ENCODE measurements around the gene B3GAT1. TPM values are rescaled to one million over a fixed set of nuclear protein-coding genes. Genes with fewer than 3 reads are reported as not detected.
"Not testable (repeated sequence)": the region's sequence is repeated elsewhere in the genome, so short reads cannot be mapped to it uniquely, and the experiment has no call there.

Gene B3GAT1
- total RNA-seq, 1 experiment from 2014 or later = not detected

- DNase-seq (ENCODE audit: low read depth) = no peak
Measured at GRCh38 chr11:134357545-134357839, 54.5 kb downstream of the B3GAT1 start.

DNA sequence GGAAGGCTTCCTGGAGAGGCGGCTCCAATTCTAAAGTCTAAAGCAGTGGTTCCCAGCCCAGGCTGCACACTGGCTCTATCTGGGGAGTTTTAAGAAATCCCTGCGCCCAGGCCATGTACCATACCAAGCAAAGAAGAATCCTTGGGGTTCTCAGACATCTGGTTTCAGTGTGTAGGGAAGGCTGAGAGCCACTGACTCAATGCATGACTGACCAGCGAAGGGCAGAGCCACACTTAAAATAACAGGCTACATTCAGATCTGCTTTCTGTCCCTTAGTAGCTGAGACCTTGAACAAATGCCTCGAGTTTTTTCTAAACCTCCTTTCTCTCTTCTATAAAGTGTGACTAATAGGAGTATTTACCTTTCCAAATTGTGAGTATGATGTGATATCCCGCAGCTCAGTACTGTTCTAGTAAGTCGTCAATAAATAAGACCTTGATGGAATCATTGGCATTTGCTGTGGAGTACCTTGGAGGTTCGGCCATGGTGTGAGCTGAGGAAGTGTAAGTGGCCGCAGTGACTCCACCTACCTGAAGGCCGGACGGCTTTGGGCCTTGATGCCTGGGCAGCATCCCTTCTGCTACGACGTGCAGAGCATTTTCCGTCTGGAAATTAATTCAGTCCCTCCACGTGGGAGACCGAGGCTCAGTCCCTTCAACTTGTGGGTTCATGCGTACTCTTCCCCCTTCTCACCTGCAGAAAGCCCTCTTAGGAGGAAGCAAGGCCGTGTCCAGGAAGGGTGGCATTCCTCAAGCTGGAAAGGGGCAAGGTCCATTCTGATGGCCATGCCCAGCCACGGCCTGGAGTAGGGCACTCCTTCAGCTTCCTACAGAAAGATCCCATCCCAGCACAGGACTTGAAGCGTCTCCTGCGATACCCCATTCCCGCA lies 55.1 kb downstream of the B3GAT1 start:
- DNase-seq (ENCODE audit: low read depth) = no peak

- DNase-seq (ENCODE audit: low read depth) = no peak
Measured at GRCh38 chr11:134355656-134356055, 56.4 kb downstream of the B3GAT1 start.

GRCh38 chr11:134355136-134355535 lies 56.9 kb downstream of the B3GAT1 start:
- DNase-seq (ENCODE audit: low read depth) = no peak

GRCh38 chr11:134352111-134352510 lies 59.9 kb downstream of the B3GAT1 start:
- DNase-seq (ENCODE audit: low read depth) = no peak

GRCh38 chr11:134350381-134350780 lies 61.7 kb downstream of the B3GAT1 start:
- DNase-seq (ENCODE audit: low read depth) = no peak

GRCh38 chr11:134349802-134350355 lies 62.2 kb downstream of the B3GAT1 start:
- DNase-seq (ENCODE audit: low read depth) = no peak

DNA sequence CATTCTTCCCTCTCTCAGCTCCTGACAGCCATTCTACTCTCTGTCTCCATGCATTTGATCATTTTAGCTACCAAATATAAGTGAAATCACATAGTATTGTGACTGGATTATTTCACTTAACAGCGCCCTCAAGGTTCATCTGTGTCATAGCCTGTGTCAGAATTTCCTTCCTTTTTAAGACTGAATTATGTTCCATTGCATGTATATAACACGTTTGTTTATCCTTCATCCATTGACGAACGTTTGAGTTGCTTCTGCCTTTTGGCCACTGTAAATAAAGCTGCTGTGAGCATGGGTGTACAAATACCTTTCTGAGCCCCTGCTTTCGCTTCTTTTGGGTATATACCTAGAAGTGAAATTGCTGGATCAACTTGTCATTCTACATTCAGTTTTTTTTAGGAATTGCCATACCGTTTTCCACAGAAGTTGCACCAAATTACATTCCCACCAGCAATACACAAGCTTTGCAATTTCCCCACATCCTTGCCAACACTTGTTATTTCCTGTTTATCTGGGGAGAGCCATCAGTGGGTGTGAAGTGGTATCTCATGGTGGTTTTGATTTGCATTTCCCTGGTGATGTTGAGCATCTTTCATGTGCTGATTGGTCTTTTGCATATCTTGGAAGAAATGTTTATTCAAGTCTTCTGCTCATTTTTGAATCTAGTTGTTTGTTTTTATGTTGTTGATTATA lies 62.8 kb downstream of the B3GAT1 start:
- no peak for DNase-seq (ENCODE audit: low read depth)

DNA sequence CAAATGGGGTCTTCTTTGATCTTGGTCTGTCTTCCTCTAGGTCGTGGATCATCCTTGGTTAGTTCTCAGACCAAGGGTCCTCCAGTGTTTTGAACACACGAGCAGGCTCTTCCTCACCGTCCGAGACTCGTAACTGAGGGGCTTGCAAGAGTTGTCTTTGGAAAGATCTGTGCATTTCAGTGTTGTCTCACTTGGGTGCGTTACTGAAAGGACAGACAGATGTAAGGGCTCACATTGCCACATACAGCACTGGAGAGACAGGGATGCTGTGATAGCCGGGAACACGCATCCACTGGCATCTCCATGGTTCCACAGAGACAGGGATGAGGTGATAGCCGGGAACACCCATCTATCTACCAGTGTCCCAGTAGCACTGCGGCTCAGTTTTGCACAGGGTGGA lies 64.6 kb downstream of the B3GAT1 start:
- DNase-seq (ENCODE audit: low read depth) = no peak

DNA sequence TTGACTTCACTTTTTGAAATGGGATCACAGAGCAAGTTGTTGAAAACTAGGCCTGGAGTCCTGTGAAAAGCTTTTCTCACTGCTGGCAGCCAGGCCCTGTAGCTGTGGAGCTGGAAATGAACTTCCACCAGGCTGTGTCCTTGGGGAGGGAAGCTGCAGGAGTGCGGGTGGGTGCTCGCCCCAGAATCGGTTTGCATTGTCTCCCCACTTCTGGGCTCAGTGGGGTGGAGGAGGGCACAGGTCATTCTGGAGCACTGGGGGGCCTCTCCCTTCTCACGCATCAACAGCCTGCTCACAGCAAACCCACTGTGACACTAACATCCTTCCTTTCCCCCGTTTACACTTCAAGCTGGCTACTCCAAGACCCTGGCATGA lies 65.1 kb downstream of the B3GAT1 start:
- DNase-seq (ENCODE audit: low read depth) = no peak

- DNase-seq (ENCODE audit: low read depth) = no peak
Measured at GRCh38 chr11:134346101-134346975, 65.7 kb downstream of the B3GAT1 start.

DNA sequence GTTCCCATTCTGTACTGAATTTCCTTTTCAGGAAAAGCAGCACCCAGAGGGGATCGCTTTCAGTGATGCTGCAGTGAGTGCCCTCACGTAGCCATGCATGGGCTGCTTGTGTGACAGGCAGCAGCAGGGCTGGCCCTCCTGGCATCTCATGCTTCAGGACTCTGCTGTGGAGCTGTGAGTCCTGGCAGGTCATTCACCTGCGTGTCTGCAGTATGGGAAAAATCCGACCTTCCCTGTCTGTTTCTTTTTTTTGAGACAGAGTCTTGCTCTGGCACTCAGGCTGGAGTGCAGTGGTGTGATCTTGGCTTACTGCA lies 66.8 kb downstream of the B3GAT1 start:
- no peak for DNase-seq (ENCODE audit: low read depth)

GRCh38 chr11:134344497-134345236 lies 67.4 kb downstream of the B3GAT1 start:
- DNase-seq (ENCODE audit: low read depth) = not testable (repeated sequence)

DNA sequence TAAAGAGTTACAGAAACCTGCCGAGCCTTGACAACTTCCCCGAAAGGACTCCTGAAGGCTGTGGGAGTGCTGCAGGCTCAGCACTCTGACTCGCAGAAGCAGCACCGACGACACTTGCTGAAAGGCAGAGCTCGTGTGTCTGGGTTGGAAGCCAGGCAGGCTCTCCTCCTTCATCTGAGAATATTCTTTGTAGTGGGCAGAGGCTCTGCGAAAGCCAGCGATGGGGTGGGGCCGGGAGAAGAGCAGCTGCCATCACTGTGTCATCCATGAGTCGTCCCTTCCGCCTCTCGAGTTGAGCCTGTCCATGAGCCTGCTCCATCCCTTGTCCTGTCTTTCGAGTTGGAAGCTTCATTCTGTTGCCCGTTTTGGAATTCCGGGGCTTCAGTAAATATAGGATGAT lies 68.4 kb downstream of the B3GAT1 start:
- peak; percentile 1 for DNase-seq (ENCODE audit: low read depth)

GRCh38 chr11:134342572-134343340 lies 69.3 kb downstream of the B3GAT1 start:
- no peak for DNase-seq (ENCODE audit: low read depth)

GRCh38 chr11:134341805-134342571 lies 70.1 kb downstream of the B3GAT1 start:
- no peak for DNase-seq (ENCODE audit: low read depth)

- no peak for DNase-seq (ENCODE audit: low read depth)
Measured at GRCh38 chr11:134340354-134340964, 71.6 kb downstream of the B3GAT1 start.

GRCh38 chr11:134339756-134340155 lies 72.3 kb downstream of the B3GAT1 start:
- no peak for DNase-seq (ENCODE audit: low read depth)

GRCh38 chr11:134338654-134339053 lies 73.4 kb downstream of the B3GAT1 start:
- no peak for DNase-seq (ENCODE audit: low read depth)

Data from LHCN-M2 (cell line).